ENCODE results near the gene EXOC4.

DNA sequence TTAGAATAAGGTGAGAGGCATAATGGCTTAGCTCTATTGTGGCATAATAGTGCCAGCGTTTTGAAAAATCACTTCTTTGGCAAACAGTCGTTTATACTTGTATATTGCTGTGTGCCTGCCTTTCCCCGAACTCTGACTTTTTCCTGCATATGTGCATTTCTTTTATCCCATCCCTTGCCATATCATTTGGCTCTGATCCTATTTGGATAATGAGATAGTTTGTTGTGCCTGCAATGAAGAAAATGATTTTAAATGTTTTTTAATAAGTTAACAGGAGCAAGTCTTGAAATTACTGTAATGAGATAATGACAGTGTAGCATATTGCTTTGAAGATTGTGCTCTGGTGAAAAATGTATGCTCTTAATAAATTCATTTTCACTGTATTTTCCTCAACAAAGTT is 586.2 kb downstream of the EXOC4 start:
- TF ChIP-seq, protein P1, sequence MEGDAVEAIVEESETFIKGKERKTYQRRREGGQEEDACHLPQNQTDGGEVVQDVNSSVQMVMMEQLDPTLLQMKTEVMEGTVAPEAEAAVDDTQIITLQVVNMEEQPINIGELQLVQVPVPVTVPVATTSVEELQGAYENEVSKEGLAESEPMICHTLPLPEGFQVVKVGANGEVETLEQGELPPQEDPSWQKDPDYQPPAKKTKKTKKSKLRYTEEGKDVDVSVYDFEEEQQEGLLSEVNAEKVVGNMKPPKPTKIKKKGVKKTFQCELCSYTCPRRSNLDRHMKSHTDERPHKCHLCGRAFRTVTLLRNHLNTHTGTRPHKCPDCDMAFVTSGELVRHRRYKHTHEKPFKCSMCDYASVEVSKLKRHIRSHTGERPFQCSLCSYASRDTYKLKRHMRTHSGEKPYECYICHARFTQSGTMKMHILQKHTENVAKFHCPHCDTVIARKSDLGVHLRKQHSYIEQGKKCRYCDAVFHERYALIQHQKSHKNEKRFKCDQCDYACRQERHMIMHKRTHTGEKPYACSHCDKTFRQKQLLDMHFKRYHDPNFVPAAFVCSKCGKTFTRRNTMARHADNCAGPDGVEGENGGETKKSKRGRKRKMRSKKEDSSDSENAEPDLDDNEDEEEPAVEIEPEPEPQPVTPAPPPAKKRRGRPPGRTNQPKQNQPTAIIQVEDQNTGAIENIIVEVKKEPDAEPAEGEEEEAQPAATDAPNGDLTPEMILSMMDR (conservative IDR thresholded peaks at IDR 0.05; ENCODE audit: low read length) = no peak
- TF ChIP-seq EZH2phosphoT487 (IDR thresholded peaks at IDR 0.05; ENCODE audit: borderline replicate concordance) = no peak
